AG04450 (cell line): ENCODE measurements around the gene ARHGAP42. TPM values are rescaled to one million over a fixed set of nuclear protein-coding genes. Genes with fewer than 3 reads are reported as not detected.

Experiments
- CTCF ChIA-PET: fragments of 300-600, 350-600 bp; formaldehyde crosslinking; extraction: SDS; loops from one replicate; lab custom pipeline; 2022; ENCODE audit warnings: antibody characterized with exemption, inconsistent platforms; lab: Charles Lee
- POLR2A ChIA-PET: fragments of 350-600 bp; formaldehyde crosslinking; extraction: SDS; loops from one replicate; lab custom pipeline; 2021; ENCODE audit warnings: antibody characterized with exemption, inconsistent platforms; lab: Yijun Ruan, JAX
- DNase-seq: peaks from one replicate; pipeline ENCODE4 v3.0.0-alpha.2; 2011; ENCODE audit warnings: low read depth, low spot score
- H3K27ac ChIP-seq: one replicate; pipeline ENCODE4 v1.5.1; 2012; ENCODE audit warnings: low read depth, low read length, control low read depth
- H3K27me3 ChIP-seq: one replicate; pipeline ENCODE4 v1.6.0; 2012; ENCODE audit warnings: low read length; ENCODE audit not compliant: control insufficient read depth, insufficient read depth
- H3K4me3 ChIP-seq: 2 replicates; pipeline ENCODE4 v1.5.1; 2011; ENCODE audit warnings: mild to moderate bottlenecking, low read depth, low read length, control low read depth
- H3K9me3 ChIP-seq: 2 replicates; pipeline ENCODE4 v1.5.1; 2012; ENCODE audit warnings: low read length; ENCODE audit not compliant: control insufficient read depth, insufficient read depth
- CTCF ChIP-seq: IDR thresholded peaks from 2 replicates; pipeline ENCODE4 v1.5.1; 2011; ENCODE audit warnings: low read depth, low read length, control low read depth, inconsistent platforms
- polyA plus RNA-seq: library from polyadenylated mRNA; depleted of rRNA; stranded (reverse); fragments of >200 nt; gene quantifications from 2 replicates; pipeline ENCODE4 v1.2.3, GENCODE V29; 2011

ARHGAP42 gene
- polyA plus RNA-seq, 1 experiment, result 9.0 TPM

- Histone ChIP-seq H3K4me3 (no peak overlapping the region), H3K27me3 (no peaks in the 10 kb centered on the region), H3K27ac (no peak overlapping the region), H3K9me3 (no peaks in the 10 kb centered on the region)
- no peak for DNase-seq
- TF ChIP-seq CTCF, result no peak
- ChIA-PET CTCF (interaction anchor here (0.7 to 2.0 kb wide), 5 partner anchors 11 to 255 kb away, joined by 3 to 7 read pairs (median 4); no protein-coding TSS in a partner anchor), POLR2A (interaction anchor here (0.9 to 1.9 kb wide), 3 partner anchors 17 to 132 kb away, joined by 3 to 5 read pairs (median 5); no protein-coding TSS in a partner anchor)
These were observed 144.9 kb downstream of the ARHGAP42 start for GRCh38 chr11:100831929-100832494.

GRCh38 chr11:100832829-100833228 is 145.7 kb downstream of the ARHGAP42 start:
- no peak overlapping the region for H3K27ac ChIP-seq
- CTCF ChIA-PET, result interaction anchor here (1.3 to 2.0 kb wide), 4 partner anchors 95 to 256 kb away, joined by 4 to 7 read pairs (median 4); no protein-coding TSS in a partner anchor
- POLR2A ChIA-PET, result no interaction called here

GRCh38 chr11:100833276-100833675 is 146.2 kb downstream of the ARHGAP42 start:
- Histone ChIP-seq H3K27ac (no peak overlapping the region), H3K4me3 (no peak overlapping the region), H3K9me3 (no peaks in the 10 kb centered on the region), H3K27me3 (no peaks in the 10 kb centered on the region)
- ChIA-PET POLR2A (no interaction called here), CTCF (interaction anchor here (1.3 to 2.0 kb wide), 3 partner anchors 94 to 257 kb away, joined by 4 to 7 read pairs (median 4); no protein-coding TSS in a partner anchor)
- TF ChIP-seq CTCF, result no peak
- no peak for DNase-seq

More at GRCh38 chr11:100832829-100833228, 145.7 kb downstream of the ARHGAP42 start:
- Histone ChIP-seq H3K27me3 (no peaks in the 10 kb centered on the region), H3K4me3 (no peak overlapping the region), H3K9me3 (no peaks in the 10 kb centered on the region)
- TF ChIP-seq CTCF, result no peak
- DNase-seq, result no peak

GRCh38 chr11:100835854-100836253 is 148.8 kb downstream of the ARHGAP42 start:
- no peak for TF ChIP-seq CTCF
- CTCF ChIA-PET, result no interaction called here
- Histone ChIP-seq H3K27me3 (no peaks in the 10 kb centered on the region), H3K27ac (no peak overlapping the region), H3K9me3 (no peaks in the 10 kb centered on the region), H3K4me3 (no peak overlapping the region)
- POLR2A ChIA-PET, result no interaction called here
- no peak for DNase-seq

- ChIA-PET CTCF (no interaction called here), POLR2A (no interaction called here)
- Histone ChIP-seq H3K27ac (no peak overlapping the region), H3K27me3 (no peaks in the 10 kb centered on the region), H3K9me3 (no peaks in the 10 kb centered on the region), H3K4me3 (no peak overlapping the region)
- DNase-seq, result no peak
- no peak for TF ChIP-seq CTCF
These were observed 150.2 kb downstream of the ARHGAP42 start for GRCh38 chr11:100837311-100837710.
